HG03097 (cell line): Measurements from ENCODE around the gene NAV2.
"Not testable (repeated sequence)": the region's sequence is repeated elsewhere in the genome, so short reads cannot be mapped to it uniquely, and the experiment has no call there.

Source experiments
- ATAC-seq: cut with Tn5 transposase; IDR thresholded peaks from one replicate; pipeline ENCODE4 v1.9.1; 2021; ENCODE audit not compliant: unreplicated experiment, low FRiP score

The NAV2 gene

GRCh38 chr11:19980957-19981669, 268.5 kb downstream of the NAV2 start:
- ATAC-seq = no peak

DNA sequence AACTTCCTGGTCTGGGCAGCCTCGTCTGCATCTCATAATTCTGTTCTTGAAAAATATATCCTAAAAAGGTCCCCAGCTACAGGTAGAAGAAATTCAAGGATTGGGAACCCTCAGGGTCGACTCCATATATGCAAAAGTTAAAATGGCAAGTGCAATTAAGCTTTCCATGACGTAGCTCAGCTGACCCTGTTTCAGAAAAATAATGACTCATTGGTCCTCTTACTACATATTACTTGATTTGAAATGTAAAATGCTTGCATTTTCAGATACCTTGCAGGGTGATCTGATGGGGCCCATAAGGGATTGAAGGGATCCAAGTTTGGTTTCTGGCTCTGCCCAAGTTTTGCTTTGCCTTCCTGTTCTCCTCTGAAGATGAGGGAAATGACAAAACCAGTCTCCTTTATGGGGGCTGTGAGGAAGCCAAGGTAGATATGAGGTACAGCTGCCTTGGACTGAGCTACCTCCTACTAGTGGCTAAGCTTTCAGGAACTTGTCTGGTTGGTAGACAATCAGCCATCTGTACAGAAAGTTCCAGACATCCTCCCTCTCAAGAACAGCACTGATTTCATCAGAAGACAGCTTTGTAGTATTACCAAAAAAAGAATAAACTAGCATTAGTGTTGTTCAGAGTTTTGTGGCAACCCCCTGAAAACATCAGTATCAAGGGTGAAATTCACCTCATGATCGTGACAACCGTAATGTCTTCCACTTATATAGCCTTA, 270.3 kb downstream of the NAV2 start:
- ATAC-seq = no peak

GRCh38 chr11:19984048-19984742, 271.6 kb downstream of the NAV2 start:
- ATAC-seq = no peak

- ATAC-seq = no peak
Observed at GRCh38 chr11:19985111-19985510, 272.5 kb downstream of the NAV2 start.

- ATAC-seq = no peak
Observed at GRCh38 chr11:19987331-19987801, 274.7 kb downstream of the NAV2 start.

DNA sequence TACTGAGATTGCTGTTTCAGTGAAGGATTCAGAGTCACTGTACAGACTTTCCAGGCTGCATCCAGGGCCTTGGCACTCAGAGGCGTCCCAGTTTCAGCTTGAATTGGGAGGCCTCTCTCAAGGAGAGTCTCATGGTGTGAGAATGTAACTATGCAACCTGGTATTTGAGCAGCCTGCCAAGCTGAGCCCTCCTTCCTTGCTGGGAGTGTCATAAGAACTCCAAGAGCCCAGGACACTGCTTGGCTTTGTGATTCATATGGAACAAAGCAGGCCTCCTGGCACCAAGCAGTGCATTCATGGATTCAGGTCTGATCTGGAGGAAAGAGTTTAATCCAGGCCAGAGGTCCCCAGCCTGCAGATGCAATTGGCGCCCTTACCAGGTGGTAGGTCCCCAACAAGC, 276.0 kb downstream of the NAV2 start:
- no peak for ATAC-seq

- no peak for ATAC-seq
Observed at GRCh38 chr11:19989191-19989590, 276.6 kb downstream of the NAV2 start.

DNA sequence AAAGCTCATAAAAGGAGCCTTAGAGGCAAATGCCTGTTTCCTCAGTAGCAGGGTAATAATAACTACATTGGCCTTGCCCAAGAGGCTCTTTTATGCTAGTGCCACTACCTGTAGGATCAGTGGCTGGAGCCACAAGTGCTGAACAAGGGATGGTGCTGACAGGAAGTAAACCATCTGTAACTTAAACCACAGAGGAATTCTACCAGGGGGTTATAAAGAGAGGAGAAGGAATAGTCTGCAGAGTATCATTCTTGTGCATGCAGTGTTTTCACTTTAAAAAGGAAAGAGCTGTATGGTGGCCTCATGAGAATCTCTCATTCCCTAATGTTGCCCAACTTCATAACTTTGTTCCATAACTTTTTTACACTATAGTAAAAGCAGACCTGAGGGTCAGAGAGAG, 279.5 kb downstream of the NAV2 start:
- no peak for ATAC-seq

- no peak for ATAC-seq
Observed at GRCh38 chr11:19992998-19993397, 280.4 kb downstream of the NAV2 start.

DNA sequence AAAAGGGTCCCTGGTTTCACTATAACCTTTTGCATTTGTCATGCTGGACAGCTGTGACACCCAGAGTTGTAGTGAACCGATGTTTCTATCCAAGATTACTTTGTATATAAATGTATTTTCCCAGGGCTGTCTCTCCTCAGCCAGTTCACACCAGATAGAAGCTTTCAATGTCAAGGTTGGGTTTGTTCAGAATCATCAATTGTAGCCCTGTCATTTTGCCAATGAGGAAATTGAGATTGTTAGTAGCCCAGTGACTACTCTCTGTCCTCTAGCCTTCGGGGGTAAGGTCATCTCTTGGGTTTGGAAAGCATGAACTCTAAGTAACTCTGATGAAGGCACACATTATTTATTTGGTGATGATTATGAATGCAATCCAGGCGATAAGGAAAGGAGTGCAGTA, 282.0 kb downstream of the NAV2 start:
- ATAC-seq = no peak

GRCh38 chr11:19995145-19995544, 282.5 kb downstream of the NAV2 start:
- no peak for ATAC-seq

- ATAC-seq = no peak
Observed at GRCh38 chr11:19996571-19996970, 283.9 kb downstream of the NAV2 start.

DNA sequence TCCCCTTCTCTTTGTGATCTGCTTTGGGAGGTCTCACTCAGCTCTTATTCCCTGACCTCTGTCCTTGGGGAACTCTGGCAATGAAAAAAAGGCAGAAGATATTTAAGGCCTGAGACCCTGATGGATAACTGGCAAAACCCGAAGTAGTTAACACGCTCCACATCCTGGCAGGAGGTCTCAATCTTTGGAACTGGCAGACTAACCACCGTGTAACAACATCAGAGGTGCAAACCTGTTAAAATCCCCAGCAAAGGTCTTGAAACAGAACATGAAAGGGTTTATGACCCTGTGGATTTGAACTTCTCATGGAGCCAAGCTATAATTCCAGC, 287.3 kb downstream of the NAV2 start:
- no peak for ATAC-seq

DNA sequence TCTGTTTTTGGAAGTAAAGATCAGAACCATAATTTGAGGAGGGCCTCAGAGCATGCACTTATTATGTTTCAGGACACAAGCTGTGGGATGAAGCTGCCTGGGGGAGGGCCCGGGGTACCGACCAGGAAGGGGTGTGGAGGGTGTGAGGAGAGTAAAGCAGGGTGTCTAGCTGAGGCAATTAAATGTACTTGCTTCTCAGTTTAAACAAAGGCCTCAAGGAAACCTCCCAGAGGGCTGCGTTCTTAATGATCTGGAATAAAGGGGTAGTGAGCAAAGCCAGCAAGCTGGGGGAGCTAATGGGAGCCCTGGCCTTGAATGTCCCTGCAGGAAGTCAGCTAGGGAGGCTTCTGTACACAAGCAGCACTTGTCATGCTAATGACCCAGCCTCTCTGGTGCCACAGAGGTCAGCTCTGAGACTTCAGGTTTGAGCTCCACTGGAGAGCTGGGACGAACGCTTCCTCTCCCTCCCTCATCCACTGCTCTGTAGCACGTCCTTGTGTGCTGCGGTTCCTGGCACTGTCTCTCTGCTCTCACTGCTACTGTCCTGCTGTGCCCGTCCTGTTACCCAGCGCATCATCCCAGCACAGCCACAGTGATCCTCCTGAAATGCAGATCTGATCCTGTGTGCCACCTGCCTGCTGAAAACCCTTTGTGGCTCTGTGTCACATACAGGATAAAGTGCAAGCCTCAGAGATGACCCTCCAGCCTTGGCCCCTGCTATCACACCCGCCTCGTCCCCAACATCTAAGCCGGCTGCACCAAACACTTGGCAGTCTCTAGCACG, 287.9 kb downstream of the NAV2 start:
- ATAC-seq = no peak

DNA sequence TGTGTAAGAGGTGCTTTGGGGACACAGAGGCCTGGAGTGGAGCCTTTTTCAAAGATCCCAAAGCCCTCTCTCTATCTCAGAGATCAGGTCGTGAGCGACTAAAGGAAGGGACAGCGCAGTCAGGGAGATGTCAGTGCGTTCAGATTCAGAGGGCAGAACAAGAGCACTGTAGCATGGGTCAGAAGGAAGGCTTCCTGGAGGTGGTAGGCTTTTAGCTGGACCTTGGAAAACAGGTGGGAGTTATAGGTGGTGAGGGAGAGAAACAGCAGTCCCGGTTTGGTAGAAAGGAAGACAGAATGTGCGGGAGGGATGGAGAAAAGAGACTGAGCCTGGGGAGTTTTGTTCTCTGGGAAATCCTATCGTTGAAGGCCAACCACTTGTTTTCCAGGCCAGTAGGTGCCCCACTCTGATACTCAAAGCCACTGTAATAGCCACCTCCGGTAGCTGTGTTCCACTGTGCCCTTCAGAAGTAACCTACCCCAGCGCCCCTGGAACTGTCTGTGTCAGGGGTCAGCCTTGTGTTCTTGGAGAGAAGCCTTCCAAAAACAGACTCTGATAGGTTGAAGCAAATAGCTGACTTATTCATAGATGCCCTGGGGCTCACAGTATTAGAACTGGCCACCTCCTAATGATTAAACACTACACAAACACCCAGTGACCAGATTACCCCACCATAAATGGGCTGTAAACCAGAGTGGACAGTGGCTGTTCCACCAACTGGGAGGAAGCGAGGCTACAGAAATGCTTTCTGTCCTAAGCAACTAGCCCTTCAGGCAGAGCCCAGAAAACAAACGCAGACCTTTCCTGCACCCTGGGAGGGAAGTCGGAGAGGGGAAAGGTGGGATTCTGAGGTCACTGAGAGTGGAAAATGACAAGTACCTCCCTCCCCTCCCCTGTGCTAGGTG, 289.9 kb downstream of the NAV2 start:
- no peak for ATAC-seq

GRCh38 chr11:20003351-20003750, 290.7 kb downstream of the NAV2 start:
- ATAC-seq = no peak

- ATAC-seq = no peak
Observed at GRCh38 chr11:20004866-20005265, 292.2 kb downstream of the NAV2 start.

GRCh38 chr11:20005747-20006146, 293.1 kb downstream of the NAV2 start:
- no peak for ATAC-seq

GRCh38 chr11:20006618-20007017, 294.0 kb downstream of the NAV2 start:
- ATAC-seq = not testable (repeated sequence)

- ATAC-seq = no peak
Observed at GRCh38 chr11:20007386-20007785, 294.7 kb downstream of the NAV2 start.
